Measurements from ENCODE around the gene INSC. TPM values are rescaled to one million over a fixed set of nuclear protein-coding genes. Genes with fewer than 3 reads are reported as not detected.

The INSC gene
- total and polyA plus RNA-seq, 2 of the 8 experiments (the other 6 are each of a cell fraction or from before 2014, with no cell fraction given): 0.58 to 0.59 TPM

DNA sequence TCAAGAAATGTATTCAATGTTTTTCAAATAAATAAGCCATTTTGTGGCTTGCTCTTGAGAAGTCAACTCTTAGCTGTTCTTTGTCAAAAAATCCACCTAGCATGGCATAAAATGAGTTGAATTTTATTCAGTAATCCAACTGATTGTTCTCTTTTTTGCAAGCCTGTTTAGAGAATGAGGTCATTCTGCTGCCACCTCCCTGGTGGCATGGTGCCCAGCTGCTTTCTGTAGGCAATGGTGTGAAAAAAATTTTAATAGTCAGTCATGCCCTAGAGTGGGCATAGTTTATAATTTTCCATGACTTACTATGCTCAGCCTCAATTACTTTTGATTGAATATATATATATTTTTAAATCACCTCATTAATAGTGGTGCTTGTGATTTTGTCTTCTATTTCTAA lies 177.2 kb downstream of the INSC start:
- H3K79me1 ChIP-seq (ENCODE audit: low read depth, low read length): no peaks in the 10 kb centered on the region
- TF ChIP-seq SP2 (IDR thresholded peaks at IDR 0.05; ENCODE audit: low read length): no peak
- TF ChIP-seq BCL11A (IDR thresholded peaks at IDR 0.05; ENCODE audit: low read depth in 2 of 2, low read length in 2 of 2): no peak
- TF ChIP-seq BACH1 (IDR thresholded peaks at IDR 0.05; ENCODE audit: low read length): no peak
- no peak for TF ChIP-seq CBX5 (IDR thresholded peaks at IDR 0.05; ENCODE audit: low read depth, low read length)
- TF ChIP-seq NRF1 (IDR thresholded peaks at IDR 0.05; ENCODE audit: low read depth, low read length): no peak
- no peak for TF ChIP-seq KDM5A (IDR thresholded peaks at IDR 0.05; ENCODE audit: low read length)
- no peak for TF ChIP-seq CTCF (IDR thresholded peaks at IDR 0.05; ENCODE audit: control extremely low read depth in 1 of 3, insufficient read depth in 1 of 3, low read depth in 1 of 3, low read length in 3 of 3)
- no peak for TF ChIP-seq SRF (IDR thresholded peaks at IDR 0.05; ENCODE audit: low read depth, low read length)
- no peak for TF ChIP-seq TBP (IDR thresholded peaks at IDR 0.05; ENCODE audit: low read depth, low read length)
- no peak for TF ChIP-seq RNF2 (IDR thresholded peaks at IDR 0.05; ENCODE audit: borderline replicate concordance, low read depth, low read length, missing control alignments, poor library complexity, severe bottlenecking)
- no peak for TF ChIP-seq SIX5 (IDR thresholded peaks at IDR 0.05; ENCODE audit: low read depth, low read length)
- TF ChIP-seq CEBPB (IDR thresholded peaks at IDR 0.05; ENCODE audit: low read depth, low read length): no peak

More for the DNA sequence above, 177.2 kb downstream of the INSC start:
- ChIA-PET CTCF (ENCODE audit: partially characterized antibody) (no interaction called here), POLR2A (ENCODE audit: partially characterized antibody) (no interaction called here)
- Histone ChIP-seq H2BK5ac (ENCODE audit: low read depth, low read length) (no peak overlapping the region), H3K27me3 (replicated peaks in 1 of 4; ENCODE audit: control insufficient read depth in 3 of 4, extremely low read depth in 1 of 4, insufficient read depth in 3 of 4, low read length in 3 of 4) (no peaks in the 10 kb centered on the region), H2AFZ (ENCODE audit: low read length) (no peak overlapping the region), H2AK5ac (ENCODE audit: low read depth, low read length) (no peak overlapping the region), H3K4me2 (ENCODE audit: insufficient read depth in 1 of 2, low read depth in 2 of 2, low read length in 2 of 2) (no peak overlapping the region), H3K4ac (replicated peaks; ENCODE audit: insufficient read length, low read depth, low read length) (no peak overlapping the region), H3K79me2 (ENCODE audit: control insufficient read depth in 1 of 2, insufficient read depth in 2 of 2, low read length in 2 of 2) (no peaks in the 10 kb centered on the region), H3K14ac (ENCODE audit: insufficient read length) (no peak overlapping the region), H3K9ac (replicated peaks in 1 of 4; ENCODE audit: extremely low read depth in 1 of 4, low read depth in 3 of 4, low read length in 3 of 4) (no peak overlapping the region), H4K8ac (ENCODE audit: extremely low read depth, insufficient read depth, low read length) (no peak overlapping the region), H3K56ac (replicated peaks; ENCODE audit: insufficient read length, low read depth, low read length) (no peak overlapping the region), H3K9me3 (ENCODE audit: insufficient read depth in 2 of 2, low read depth in 1 of 2, low read length in 1 of 2) (no peaks in the 10 kb centered on the region), H2BK15ac (ENCODE audit: low read length) (no peak overlapping the region), H3K36me3 (ENCODE audit: control insufficient read depth in 2 of 4, insufficient read depth in 4 of 4, low read length in 3 of 4) (no peaks in the 10 kb centered on the region), H3K4me3 (ENCODE audit: extremely low read depth in 1 of 4, insufficient read depth in 2 of 4, low read depth in 3 of 4, low read length in 4 of 4) (no peak overlapping the region), H3K27ac (ENCODE audit: low read depth, low read length) (no peak overlapping the region), H2BK20ac (ENCODE audit: low read length) (no peak overlapping the region), H4K91ac (replicated peaks; ENCODE audit: insufficient read length, low read length) (no peak overlapping the region), H4K20me1 (replicated peaks in 1 of 2; ENCODE audit: control insufficient read depth in 1 of 2, insufficient read depth in 2 of 2, low read length in 2 of 2) (no peaks in the 10 kb centered on the region), H2BK120ac (replicated peaks; ENCODE audit: low read depth, low read length) (no peak overlapping the region), H3K4me1 (replicated peaks in 1 of 4; ENCODE audit: control insufficient read depth in 3 of 4, insufficient read depth in 4 of 4, low read length in 3 of 4) (peaks cover 0 to 6% (median 3%) of the 10 kb centered on the region in 4 experiments; a peak in 4 of 7 replicates), H3K23ac (ENCODE audit: insufficient read length) (no peak overlapping the region), H3K18ac (ENCODE audit: extremely low read depth, low read length) (no peak overlapping the region), H4K5ac (ENCODE audit: insufficient read length, low read depth, low read length) (no peak overlapping the region), H3K23me2 (ENCODE audit: low read depth, low read length) (no peaks in the 10 kb centered on the region), H2BK12ac (ENCODE audit: low read depth, low read length) (no peak overlapping the region)
- FAIRE-seq: no peak
- DNase-seq (ENCODE audit: low read depth in 1 of 2, low spot score in 2 of 2): no peak
